K562 (cell line): ENCODE results near the gene MYL9. TPM values are rescaled to one million over a fixed set of nuclear protein-coding genes. Genes with fewer than 3 reads are reported as not detected.
A peak's percentile ranks its signal among the peaks of the same experiment; 100 is the strongest.

ENCODE experiments used
- ARID1B ChIP-seq: fragments of 450-650 bp; IDR thresholded peaks from 2 replicates; pipeline ENCODE4 v1.6.1; 2016; ENCODE audit warnings: antibody characterized with exemption, mild to moderate bottlenecking, inconsistent platforms
- ATF7 ChIP-seq: fragments of 450-650 bp; IDR thresholded peaks from 2 replicates; pipeline ENCODE4 v1.7.1; 2014; ENCODE audit warnings: mild to moderate bottlenecking, moderate library complexity
- BRD4 ChIP-seq: fragments of 200-600 bp; sonication (generic); IDR thresholded peaks from 2 replicates; pipeline ENCODE4 v1.6.1; 2017; ENCODE audit warnings: inconsistent platforms
- CHD4 ChIP-seq: fragments of 200-600 bp; sonication (generic); IDR thresholded peaks from 3 replicates; pipeline ENCODE4 v1.6.1; 2012; ENCODE audit warnings: low read depth, mild to moderate bottlenecking, mixed read lengths, low read length, inconsistent platforms; ENCODE audit not compliant: insufficient read depth, insufficient replicate concordance, poor library complexity, severe bottlenecking
- CREB5 ChIP-seq: fragments of 250-450 bp; sonication (Bioruptor Pico); IDR thresholded peaks from 2 replicates; pipeline ENCODE4 v1.5.0; 2020; ENCODE audit warnings: mild to moderate bottlenecking
- EP300 ChIP-seq: IDR thresholded peaks from 2 replicates; pipeline ENCODE4 v1.6.1; 2012; ENCODE audit warnings: low read length, improper control_type of control experiment
- HEY1 ChIP-seq: fragments of 250-450 bp; sonication (Bioruptor Pico); IDR thresholded peaks from 2 replicates; pipeline ENCODE4 v1.5.0; 2020; ENCODE audit warnings: mild to moderate bottlenecking, moderate library complexity, borderline replicate concordance
- NCOA1 ChIP-seq: fragments of 450-650 bp; IDR thresholded peaks from 2 replicates; pipeline ENCODE4 v1.6.1; 2016; ENCODE audit warnings: low read depth
- NR4A1 ChIP-seq, 2 experiments: fragments of 250-450 bp in 1 of 2; fragments of 450-650 bp in 1 of 2; sonication (Bioruptor Pico) in 1 of 2; IDR thresholded peaks; 2 replicates each; pipeline versions ENCODE4 v1.4.0 to v1.6.1; 2016 to 2020; ENCODE audit warnings: mild to moderate bottlenecking in 2 of 2, missing compliant biosample characterization in 1 of 2, missing genetic modification characterization in 1 of 2, moderate library complexity in 1 of 2
- RBFOX2 ChIP-seq: fragments of 200-400 bp; formaldehyde crosslinking; IDR thresholded peaks from 2 replicates; pipeline ENCODE4 v1.6.1; 2017; ENCODE audit warnings: low read depth, mild to moderate bottlenecking, low read length, moderate library complexity
- SIN3A ChIP-seq, 2 experiments: fragments of 150-350 bp in 1 of 2; IDR thresholded peaks; 2 replicates each; pipeline ENCODE4 v1.6.1; 2011 to 2016; ENCODE audit warnings: borderline replicate concordance in 2 of 2, low read depth in 2 of 2, low read length in 2 of 2, mild to moderate bottlenecking in 2 of 2, moderate library complexity in 2 of 2; ENCODE audit not compliant: control insufficient read depth in 1 of 2
- SIRT6 ChIP-seq: IDR thresholded peaks from one replicate; pipeline ENCODE4 v1.6.1; 2012; ENCODE audit warnings: low read depth, mild to moderate bottlenecking, control low read depth, inconsistent platforms, low read length, moderate library complexity
- SNIP1 ChIP-seq: fragments of 450-650 bp; IDR thresholded peaks from 2 replicates; pipeline ENCODE4 v1.7.1; 2017; ENCODE audit warnings: low read depth, mild to moderate bottlenecking
- TBP ChIP-seq: optimal IDR thresholded peaks from 2 replicates; pipeline ENCODE3; 2011; ENCODE audit warnings: low read depth, low read length, improper control_type of control experiment
- TOE1 ChIP-seq, 2 experiments: fragments of 450-650 bp in 1 of 2; sonication (generic) in 1 of 2; formaldehyde crosslinking in 1 of 2; IDR thresholded peaks; 2 replicates each; pipeline versions ENCODE4 v1.7.1 to v1.8.0; 2016 to 2022; ENCODE audit warnings: borderline replicate concordance in 2 of 2, mild to moderate bottlenecking in 2 of 2, antibody characterized with exemption in 1 of 2, inconsistent platforms in 1 of 2, low read depth in 1 of 2, missing genetic modification reagents in 1 of 2, moderate library complexity in 1 of 2
- ZBTB12 ChIP-seq: fragments of 250-450 bp; sonication (Bioruptor Pico); IDR thresholded peaks from 2 replicates; pipeline ENCODE4 v1.4.0; 2020
- ZKSCAN8 ChIP-seq: fragments of 200-800 bp; sonication (Bioruptor generic); IDR thresholded peaks from 2 replicates; pipeline ENCODE4 v1.6.1; 2016; ENCODE audit warnings: missing genetic modification characterization, missing compliant biosample characterization
- ZNF232 ChIP-seq: sonication (generic); formaldehyde crosslinking; IDR thresholded peaks from 2 replicates; pipeline ENCODE4 v1.8.0; 2022; ENCODE audit warnings: mild to moderate bottlenecking, missing genetic modification reagents
- ZNF695 ChIP-seq: fragments of 450-650 bp; formaldehyde crosslinking; IDR thresholded peaks from 2 replicates; pipeline ENCODE4 v1.4.0; 2020; ENCODE audit warnings: mild to moderate bottlenecking, moderate library complexity
- ZNF780A ChIP-seq: fragments of 250-450 bp; sonication (Bioruptor Pico); IDR thresholded peaks from 2 replicates; pipeline ENCODE4 v1.5.0; 2021; ENCODE audit warnings: mild to moderate bottlenecking
- polyA plus RNA-seq, 8 experiments: library from polyadenylated mRNA; depleted of rRNA in 4 of 8; stranded (reverse) in 5 of 8; unstranded in 3 of 8; fragments of >200 nt; fragmentation: Nextera tagmentation in 2 of 8; fragmentation: Illumina TruSeq in 1 of 8; extraction: Ambion mirVana in 2 of 8; extraction: Trizol in 1 of 8; gene quantifications; 2 replicates each; pipeline versions ENCODE4 v1.2.1 to v1.2.3, GENCODE V29; 2011 to 2014; ENCODE audit warnings: inconsistent platforms in 1 of 8, missing spikeins in 1 of 8
- total RNA-seq, 7 experiments: library from RNA; depleted of rRNA in 6 of 7; stranded (reverse); fragments of >200 nt in 6 of 7; fragmentation: Illumina TruSeq in 2 of 7; extraction: Trizol in 2 of 7; gene quantifications; 2 replicates each; pipeline versions ENCODE4 v1.2.1 to v1.2.3, GENCODE V29; 2011 to 2021; ENCODE audit warnings: low replicate concordance in 1 of 7
- TF ChIP-seq, protein P1 (sequence below): sonication (generic); formaldehyde crosslinking; IDR thresholded peaks from 2 replicates; pipeline ENCODE4 v1.8.0; 2022; ENCODE audit warnings: mild to moderate bottlenecking, missing genetic modification reagents
- TF ChIP-seq, protein P2 (sequence below): sonication (generic); formaldehyde crosslinking; IDR thresholded peaks from 2 replicates; pipeline ENCODE4 v1.8.0; 2022; ENCODE audit warnings: mild to moderate bottlenecking, missing genetic modification reagents

MYL9 gene
- total and polyA plus RNA-seq, 9 of the 15 experiments (the other 6 are each of a cell fraction or from before 2014, with no cell fraction given), result 0.11 to 3.2 (median 0.81) TPM; not detected in 1

GRCh38 chr20:36574366-36575135 is 33.2 kb downstream of the MYL9 start (continued):
- TF ChIP-seq CREB5 (CRISPR knock-in tag) (no peak), SIN3A (IDR thresholded peaks at IDR 0.05; ENCODE audit: borderline replicate concordance in 2 of 2, control insufficient read depth in 1 of 2, low read depth in 2 of 2, low read length in 2 of 2) (peak in 1 of 2 experiments; percentile 4; a peak in 2 of 4 replicates), HEY1 (CRISPR knock-in tag) (no peak), EP300 (no peak), TOE1 (IDR thresholded peaks at IDR 0.05; ENCODE audit: borderline replicate concordance) (0 out of 2 replicates have a peak, but pooled peaks have one; percentile 48), TOE1 (CRISPR knock-in tag; IDR thresholded peaks at IDR 0.05; ENCODE audit: borderline replicate concordance, low read depth) (no peak), ZNF695 (CRISPR knock-in tag) (no peak), ATF7 (no peak), ZNF232 (CRISPR knock-in tag) (no peak), NCOA1 (no peak), NR4A1 (CRISPR knock-in tag; IDR thresholded peaks at IDR 0.05) (no peak), NR4A1 (tag; IDR thresholded peaks at IDR 0.05) (peak; percentile 49; the same call in 1 of the 2 replicates), RBFOX2 (peak; percentile 82), BRD4 (no peak), ZBTB12 (CRISPR knock-in tag) (no peak), TBP (peak; percentile 38), ZNF780A (CRISPR knock-in tag) (no peak), ZKSCAN8 (no peak), CHD4 (peak; percentile 30), SNIP1 (no peak), ARID1B (peak; percentile 50), SIRT6 (no peak)
- TF ChIP-seq, protein P1, sequence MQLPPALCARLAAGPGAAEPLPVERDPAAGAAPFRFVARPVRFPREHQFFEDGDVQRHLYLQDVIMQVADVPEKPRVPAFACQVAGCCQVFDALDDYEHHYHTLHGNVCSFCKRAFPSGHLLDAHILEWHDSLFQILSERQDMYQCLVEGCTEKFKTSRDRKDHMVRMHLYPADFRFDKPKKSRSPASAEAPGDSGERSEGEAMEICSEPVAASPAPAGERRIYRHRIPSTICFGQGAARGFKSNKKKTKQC (CRISPR knock-in tag), result no peak
- TF ChIP-seq, protein P2, sequence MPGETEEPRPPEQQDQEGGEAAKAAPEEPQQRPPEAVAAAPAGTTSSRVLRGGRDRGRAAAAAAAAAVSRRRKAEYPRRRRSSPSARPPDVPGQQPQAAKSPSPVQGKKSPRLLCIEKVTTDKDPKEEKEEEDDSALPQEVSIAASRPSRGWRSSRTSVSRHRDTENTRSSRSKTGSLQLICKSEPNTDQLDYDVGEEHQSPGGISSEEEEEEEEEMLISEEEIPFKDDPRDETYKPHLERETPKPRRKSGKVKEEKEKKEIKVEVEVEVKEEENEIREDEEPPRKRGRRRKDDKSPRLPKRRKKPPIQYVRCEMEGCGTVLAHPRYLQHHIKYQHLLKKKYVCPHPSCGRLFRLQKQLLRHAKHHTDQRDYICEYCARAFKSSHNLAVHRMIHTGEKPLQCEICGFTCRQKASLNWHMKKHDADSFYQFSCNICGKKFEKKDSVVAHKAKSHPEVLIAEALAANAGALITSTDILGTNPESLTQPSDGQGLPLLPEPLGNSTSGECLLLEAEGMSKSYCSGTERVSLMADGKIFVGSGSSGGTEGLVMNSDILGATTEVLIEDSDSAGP (CRISPR knock-in tag), result 0 out of 2 replicates have a peak, but pooled peaks have one; percentile 38
